Stimulated activated effector memory CD8-positive, alpha-beta T cell treated with anti-CD3 and anti-CD28 coated beads, Interleukin-12 subunit alpha, Interleukin-12 subunit beta, amount 100 ng/mL, for 72 hours (primary cell): Measurements from ENCODE around the gene CDH26.

Experiments used
- ATAC-seq: fragments of 150-1000 bp; cut with Tn5 transposase; 2 replicates; pipeline ENCODE4 v1.10.0; 2021
- DNase-seq, 2 donors: peaks; one replicate each; pipeline ENCODE4 v3.0.0; 2021 to 2022; ENCODE audit warnings: low spot score in 2 of 2
- H3K27ac Mint-ChIP-seq: one replicate; pipeline ENCODE4 v1.8.0; 2022; ENCODE audit warnings: mild to moderate bottlenecking, mixed read lengths
- H3K36me3 Mint-ChIP-seq: one replicate; pipeline ENCODE4 v1.8.0; 2022; ENCODE audit warnings: mild to moderate bottlenecking, mixed read lengths
- H3K4me1 Mint-ChIP-seq: one replicate; pipeline ENCODE4 v1.8.0; 2022; ENCODE audit warnings: mixed read lengths
- H3K4me3 Mint-ChIP-seq: one replicate; pipeline ENCODE4 v1.8.0; 2022; ENCODE audit warnings: mild to moderate bottlenecking, mixed read lengths
- H3K9me3 Mint-ChIP-seq: one replicate; pipeline ENCODE4 v1.8.0; 2022; ENCODE audit warnings: mixed read lengths

The CDH26 gene

DNA sequence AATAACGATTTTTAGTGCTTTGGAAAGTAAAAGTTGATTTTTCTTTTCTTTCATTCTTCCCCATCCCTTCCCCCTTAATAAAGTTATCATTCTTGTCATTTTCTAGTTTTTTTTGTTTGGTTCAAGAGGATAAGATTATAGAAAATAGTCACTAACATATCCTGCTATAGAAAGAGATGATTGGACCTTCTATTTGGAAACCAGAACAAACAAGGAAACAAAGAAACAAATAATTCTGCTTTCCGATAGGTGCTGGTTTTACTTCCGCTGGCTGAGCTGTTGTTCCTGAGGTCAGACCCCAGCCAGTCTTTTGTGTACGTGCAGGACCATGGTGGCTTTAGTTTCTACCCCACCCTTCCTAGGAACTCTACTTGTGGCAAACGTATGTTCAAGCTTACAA, at the start of gene CDH26:
Gene CDH26, plus strand, starts transcription at position 301 of the 400 bp plus-strand sequence. CDS start 304 bp downstream, outside the sequence.
- no peaks in the 10 kb centered on the region for H3K9me3 Mint-ChIP-seq
- H3K4me3 Mint-ChIP-seq, result no peak within 1 kb of the TSS
- H3K36me3 Mint-ChIP-seq, result no peaks in the 10 kb centered on the region
- ATAC-seq (no peak), DNase-seq (no peak)
- H3K4me1 Mint-ChIP-seq, result no peaks in the 10 kb centered on the region
- H3K27ac Mint-ChIP-seq, result no peak within 1 kb of the TSS

DNA sequence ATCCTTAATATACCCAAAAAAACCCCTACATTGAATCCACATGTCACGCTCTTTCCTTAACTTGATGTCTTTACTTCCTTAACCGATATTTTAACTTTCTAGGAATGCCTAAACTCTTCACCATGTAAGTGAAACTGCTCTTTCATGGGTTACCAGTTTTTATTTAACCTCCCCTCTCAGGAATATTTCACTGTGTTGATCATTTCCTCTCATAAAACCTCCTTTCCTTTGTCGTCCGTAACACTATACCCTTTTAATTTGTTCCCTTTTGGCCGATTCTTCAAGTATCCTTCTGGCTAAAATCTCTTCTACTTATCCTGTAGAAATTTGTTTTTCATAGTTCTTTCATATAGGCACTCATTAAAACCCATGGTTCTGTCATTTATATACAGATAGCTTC, 49.4 kb upstream of the CDH26 start:
- Mint-ChIP-seq H3K36me3 (no peaks in the 10 kb centered on the region), H3K4me1 (no peaks in the 10 kb centered on the region), H3K27ac (no peak overlapping the region), H3K4me3 (no peak overlapping the region), H3K9me3 (no peaks in the 10 kb centered on the region)
- DNase-seq, result no peak
- no peak for ATAC-seq

DNA sequence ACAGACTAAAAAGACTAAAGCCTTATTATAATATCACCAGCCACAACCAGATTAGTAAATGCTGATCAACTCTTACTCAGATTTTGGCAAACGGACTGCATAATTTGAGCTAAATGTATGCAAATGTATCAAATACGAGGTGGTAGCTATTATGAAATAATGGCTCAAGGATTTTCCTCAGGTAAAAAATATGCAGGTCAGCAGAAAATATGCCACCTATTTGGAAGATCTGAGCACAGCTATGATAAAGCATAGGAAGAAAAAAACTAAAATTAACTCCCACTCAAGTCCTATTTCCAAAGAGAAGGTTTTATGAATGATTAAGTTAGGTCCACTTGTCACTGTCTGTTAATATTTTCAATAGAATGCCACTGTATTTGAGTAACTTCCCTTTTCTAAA, 47.2 kb upstream of the CDH26 start:
- H3K9me3 Mint-ChIP-seq, result no peaks in the 10 kb centered on the region
- no peak for ATAC-seq
- DNase-seq, result no peak
- H3K4me3 Mint-ChIP-seq, result no peak overlapping the region
- H3K4me1 Mint-ChIP-seq, result no peaks in the 10 kb centered on the region
- H3K36me3 Mint-ChIP-seq, result peaks cover 6% of the 10 kb centered on the region
- no peak overlapping the region for H3K27ac Mint-ChIP-seq

- no peak for ATAC-seq
- no peaks in the 10 kb centered on the region for H3K4me1 Mint-ChIP-seq
- H3K4me3 Mint-ChIP-seq, result no peak overlapping the region
- DNase-seq, result no peak
- peaks cover 6% of the 10 kb centered on the region for H3K36me3 Mint-ChIP-seq
- no peaks in the 10 kb centered on the region for H3K9me3 Mint-ChIP-seq
- no peak overlapping the region for H3K27ac Mint-ChIP-seq
Observed at GRCh38 chr20:59912609-59913008, 45.6 kb upstream of the CDH26 start.

GRCh38 chr20:59920944-59921343, 37.3 kb upstream of the CDH26 start:
- no peak for DNase-seq
- no peaks in the 10 kb centered on the region for H3K36me3 Mint-ChIP-seq
- H3K4me1 Mint-ChIP-seq, result no peaks in the 10 kb centered on the region

GRCh38 chr20:59923514-59923913, 34.7 kb upstream of the CDH26 start:
- H3K9me3 Mint-ChIP-seq, result no peaks in the 10 kb centered on the region
- H3K4me1 Mint-ChIP-seq, result no peaks in the 10 kb centered on the region
- no peaks in the 10 kb centered on the region for H3K36me3 Mint-ChIP-seq
- H3K4me3 Mint-ChIP-seq, result no peak overlapping the region
- DNase-seq, result no peak
- H3K27ac Mint-ChIP-seq, result no peak overlapping the region
- peak; percentile 46 for ATAC-seq

More at GRCh38 chr20:59920944-59921343, 37.3 kb upstream of the CDH26 start:
- H3K27ac Mint-ChIP-seq, result no peak overlapping the region
- H3K4me3 Mint-ChIP-seq, result no peak overlapping the region
- H3K9me3 Mint-ChIP-seq, result no peaks in the 10 kb centered on the region
- no peak for ATAC-seq

GRCh38 chr20:59925359-59925758, 32.9 kb upstream of the CDH26 start:
- no peak for ATAC-seq
- no peaks in the 10 kb centered on the region for H3K4me1 Mint-ChIP-seq
- H3K9me3 Mint-ChIP-seq, result no peaks in the 10 kb centered on the region
- H3K4me3 Mint-ChIP-seq, result no peak overlapping the region
- H3K27ac Mint-ChIP-seq, result no peak overlapping the region
- H3K36me3 Mint-ChIP-seq, result no peaks in the 10 kb centered on the region
- no peak for DNase-seq

GRCh38 chr20:59925899-59926298, 32.3 kb upstream of the CDH26 start:
- ATAC-seq (no peak), DNase-seq (no peak)

GRCh38 chr20:59931511-59932312, 26.5 kb upstream of the CDH26 start:
- Mint-ChIP-seq H3K36me3 (peaks cover 5% of the 10 kb centered on the region), H3K9me3 (no peaks in the 10 kb centered on the region), H3K27ac (no peak overlapping the region), H3K4me3 (peak overlapping the region; percentile 71), H3K4me1 (no peaks in the 10 kb centered on the region)
- DNase-seq, result no peak
- ATAC-seq, result no peak

More at GRCh38 chr20:59925899-59926298, 32.3 kb upstream of the CDH26 start:
- no peaks in the 10 kb centered on the region for H3K4me1 Mint-ChIP-seq
- H3K27ac Mint-ChIP-seq, result no peak overlapping the region
- H3K4me3 Mint-ChIP-seq, result no peak overlapping the region
- no peaks in the 10 kb centered on the region for H3K9me3 Mint-ChIP-seq
- H3K36me3 Mint-ChIP-seq, result no peaks in the 10 kb centered on the region

DNA sequence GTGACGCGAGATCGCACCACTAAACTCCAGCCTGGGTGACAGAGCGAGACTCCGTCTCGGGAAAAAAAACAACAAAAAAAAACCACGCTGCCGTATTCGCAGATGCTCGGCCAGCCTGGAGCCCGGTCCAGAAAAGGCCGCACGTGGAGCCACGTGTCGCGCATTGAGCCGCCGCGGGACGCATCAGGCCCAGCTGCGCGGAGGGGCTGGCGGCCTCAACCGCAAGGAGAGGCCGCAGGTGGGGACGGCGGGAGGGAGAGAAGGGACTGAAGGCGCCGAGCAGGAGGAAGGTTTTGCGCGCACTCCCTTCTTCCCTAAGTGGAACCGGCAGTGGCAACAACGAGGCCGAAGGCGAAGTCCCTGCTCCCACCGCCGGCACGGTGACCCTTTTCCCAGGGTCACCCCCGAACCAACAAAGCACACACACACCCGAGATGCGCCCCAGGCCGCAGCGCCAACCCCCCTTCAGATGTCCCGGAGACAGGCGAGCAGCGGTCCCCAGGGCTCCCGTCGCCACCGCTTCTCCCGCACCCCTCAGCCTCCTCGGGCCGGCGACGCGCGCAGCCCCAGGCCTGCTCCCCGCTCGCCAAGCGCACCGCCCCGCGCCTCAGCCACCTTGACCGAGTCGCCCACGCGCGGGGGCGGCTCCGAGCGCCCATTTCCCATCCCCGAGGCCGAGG, 25.5 kb upstream of the CDH26 start:
- Mint-ChIP-seq H3K27ac (no peak overlapping the region), H3K4me3 (peak overlapping the region; percentile 71), H3K9me3 (no peaks in the 10 kb centered on the region), H3K36me3 (peaks cover 5% of the 10 kb centered on the region), H3K4me1 (no peaks in the 10 kb centered on the region)
- DNase-seq (no peak), ATAC-seq (no peak)

DNA sequence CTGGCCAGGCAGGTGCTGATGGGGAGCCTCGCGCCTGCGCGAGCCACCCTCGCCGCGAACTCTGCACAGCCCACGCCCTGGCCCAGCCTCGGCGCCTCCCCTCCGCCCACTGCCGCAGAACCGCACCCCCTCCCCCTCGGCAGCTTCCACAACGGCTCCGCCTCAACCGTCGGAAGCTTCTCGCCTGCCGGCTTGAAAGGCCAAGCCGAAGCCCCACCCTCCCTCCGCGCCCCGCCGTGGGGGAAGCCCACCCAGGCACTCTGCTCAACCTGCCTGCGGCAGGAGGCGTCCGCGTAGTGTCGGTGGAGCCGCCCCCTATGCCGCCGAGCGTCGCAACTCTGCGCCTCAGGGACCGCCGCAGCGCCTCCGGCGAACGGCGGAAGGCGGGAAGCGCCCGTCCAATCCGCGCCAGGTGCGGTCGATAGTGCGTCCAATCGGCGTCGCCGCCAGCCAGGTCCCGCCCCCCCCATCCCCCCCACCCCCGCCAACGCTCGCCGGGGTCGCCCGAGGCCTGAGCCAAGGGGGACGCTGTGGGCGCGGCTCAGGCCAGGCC, 24.9 kb upstream of the CDH26 start, which contains the start of gene SYCP2:
Gene SYCP2, minus strand, starts transcription at position 342 of the 553 bp plus-strand sequence. CDS start 11,224 bp downstream, outside the sequence.
- Mint-ChIP-seq H3K27ac (peak within 1 kb of the TSS; percentile 54), H3K4me1 (peaks cover 4% of the 10 kb centered on the region), H3K36me3 (peaks cover 6% of the 10 kb centered on the region), H3K4me3 (peak within 1 kb of the TSS; percentile 71), H3K9me3 (no peaks in the 10 kb centered on the region)
- peak; percentile 85 for ATAC-seq
- peak in 1 of 2 donors; percentile 47 for DNase-seq

DNA sequence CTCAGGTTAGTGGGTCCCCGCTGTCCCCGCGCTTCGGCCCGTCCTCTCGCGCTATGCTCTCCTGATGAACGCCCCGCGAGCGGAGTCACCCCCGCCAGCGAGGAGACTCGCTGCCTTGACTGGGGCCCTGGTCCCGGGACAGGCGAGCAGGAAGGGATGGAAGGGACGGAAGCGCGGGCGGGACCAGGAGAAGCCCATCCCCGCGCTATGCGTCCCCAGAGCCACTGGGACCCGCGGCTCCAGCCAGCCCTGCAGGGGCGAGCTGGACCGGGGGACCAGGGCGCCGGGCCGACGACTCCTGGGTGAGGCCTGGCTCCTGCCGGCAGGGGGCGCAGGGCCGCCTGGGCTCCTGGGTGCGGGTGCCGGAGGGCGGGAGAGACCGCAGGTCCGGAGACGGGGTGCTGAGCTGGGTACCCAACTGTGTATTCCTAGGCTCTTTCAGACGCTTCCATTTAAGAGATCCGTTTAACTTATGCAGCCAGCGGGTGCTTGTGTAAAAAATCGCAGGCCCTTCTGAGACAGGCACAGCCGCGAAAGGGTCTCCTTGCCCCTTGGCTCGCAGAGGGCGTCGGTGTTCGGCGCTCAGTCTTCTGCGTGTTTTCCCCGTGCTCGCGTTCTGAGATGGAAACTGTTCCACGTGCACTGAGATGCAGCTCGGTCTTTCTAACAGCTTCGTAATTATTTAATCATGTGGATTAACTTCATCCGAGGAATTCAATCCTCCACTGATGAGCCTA, 24.2 kb upstream of the CDH26 start:
- peak overlapping the region; percentile 71 for H3K4me3 Mint-ChIP-seq
- DNase-seq (peak; percentile 84 to 91), ATAC-seq (peak; percentile 90)
- H3K9me3 Mint-ChIP-seq, result no peaks in the 10 kb centered on the region
- peaks cover 11% of the 10 kb centered on the region for H3K4me1 Mint-ChIP-seq
- peaks cover 13% of the 10 kb centered on the region for H3K36me3 Mint-ChIP-seq
- peak overlapping the region; percentile 54 for H3K27ac Mint-ChIP-seq

GRCh38 chr20:59935457-59936185, 22.6 kb upstream of the CDH26 start:
- peaks cover 11% of the 10 kb centered on the region for H3K4me1 Mint-ChIP-seq
- DNase-seq, result no peak
- no peaks in the 10 kb centered on the region for H3K9me3 Mint-ChIP-seq
- H3K36me3 Mint-ChIP-seq, result peaks cover 13% of the 10 kb centered on the region
- no peak for ATAC-seq
- H3K4me3 Mint-ChIP-seq, result no peak overlapping the region
- no peak overlapping the region for H3K27ac Mint-ChIP-seq

DNA sequence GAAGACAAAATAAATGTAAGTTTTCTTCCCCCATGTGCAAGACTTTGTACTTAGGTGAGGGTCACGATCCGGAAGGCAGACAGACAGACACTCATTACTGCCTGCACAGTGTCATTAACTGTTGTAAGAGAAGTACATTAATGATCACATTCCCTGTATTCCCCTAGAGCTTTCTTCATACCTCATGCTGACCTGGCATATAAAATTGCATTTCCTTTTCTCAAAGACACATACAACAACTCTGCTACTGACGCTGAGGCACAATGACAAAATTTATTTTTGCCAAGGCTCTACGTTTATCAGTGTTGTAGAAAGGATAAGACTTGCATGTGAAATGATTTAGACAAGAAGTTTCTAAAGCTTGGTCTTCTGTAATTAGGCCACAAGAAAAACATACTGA, 21.8 kb upstream of the CDH26 start:
- H3K36me3 Mint-ChIP-seq, result peaks cover 13% of the 10 kb centered on the region
- ATAC-seq (no peak), DNase-seq (no peak)
- H3K27ac Mint-ChIP-seq, result no peak overlapping the region
- peaks cover 16% of the 10 kb centered on the region for H3K4me1 Mint-ChIP-seq
- no peaks in the 10 kb centered on the region for H3K9me3 Mint-ChIP-seq
- H3K4me3 Mint-ChIP-seq, result no peak overlapping the region
